ENCODE results near the gene GOLGA8Q. TPM values are rescaled to one million over a fixed set of nuclear protein-coding genes. Genes with fewer than 3 reads are reported as not detected.
"Not testable (repeated sequence)": the region's sequence is repeated elsewhere in the genome, so short reads cannot be mapped to it uniquely, and the experiment has no call there.

GOLGA8Q gene, protein sequence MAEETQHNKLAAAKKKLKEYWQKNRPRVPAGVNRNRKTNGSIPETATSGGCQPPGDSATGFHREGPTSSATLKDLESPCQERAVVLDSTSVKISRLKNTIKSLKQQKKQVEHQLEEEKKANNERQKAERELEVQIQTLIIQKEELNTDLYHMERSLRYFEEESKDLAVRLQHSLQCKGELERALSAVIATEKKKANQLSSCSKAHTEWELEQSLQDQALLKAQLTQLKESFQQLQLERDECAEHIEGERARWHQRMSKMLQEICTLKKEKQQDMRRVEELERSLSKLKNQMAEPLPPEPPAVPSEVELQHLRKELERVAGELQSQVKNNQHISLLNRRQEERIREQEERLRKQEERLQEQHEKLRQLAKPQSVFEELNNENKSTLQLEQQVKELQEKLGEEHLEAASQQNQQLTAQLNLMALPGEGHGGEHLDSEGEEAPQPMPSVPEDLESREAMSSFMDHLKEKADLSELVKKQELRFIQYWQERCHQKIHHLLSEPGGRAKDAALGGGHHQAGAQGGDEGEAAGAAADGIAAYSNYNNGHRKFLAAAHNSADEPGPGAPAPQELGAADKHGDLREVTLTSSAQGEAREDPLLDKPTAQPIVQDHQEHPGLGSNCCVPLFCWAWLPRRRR
- not detected for total RNA-seq (ENCODE audit: unreplicated experiment)
- long read RNA-seq: 0 reads

DNA sequence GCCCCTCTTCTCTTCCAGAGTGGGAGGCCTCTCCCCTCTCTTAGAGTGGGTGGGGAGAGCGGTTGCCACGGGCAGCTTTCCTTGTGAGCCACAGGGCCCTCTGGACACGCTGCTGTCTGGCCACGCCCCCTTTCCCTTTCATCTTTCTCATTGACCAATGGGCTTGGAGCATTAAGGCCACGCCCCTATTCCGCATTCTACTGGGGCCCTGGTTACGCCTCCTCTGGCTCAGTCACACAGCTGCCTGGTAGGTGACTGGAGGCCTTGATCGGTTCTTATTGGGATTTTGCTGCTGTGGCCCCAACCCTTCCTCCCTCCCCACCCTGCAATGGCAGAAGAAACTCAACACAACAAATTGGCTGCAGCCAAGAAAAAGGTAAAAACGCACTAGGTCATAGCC, at the start of gene GOLGA8Q:
Gene GOLGA8Q (plus strand): TSS at position 301 of the 400 bp plus-strand sequence. CDS start 28 bp downstream, at position 329.
- H3K27me3 Mint-ChIP-seq (ENCODE audit: unreplicated experiment); H3K27ac Mint-ChIP-seq (ENCODE audit: unreplicated experiment); H3K4me1 Mint-ChIP-seq (ENCODE audit: low read depth, unreplicated experiment); H3K9me3 Mint-ChIP-seq (ENCODE audit: unreplicated experiment); DNase-seq; H3K4me3 Mint-ChIP-seq (ENCODE audit: unreplicated experiment); H3K36me3 Mint-ChIP-seq (ENCODE audit: unreplicated experiment): not testable (repeated sequence)

DNA sequence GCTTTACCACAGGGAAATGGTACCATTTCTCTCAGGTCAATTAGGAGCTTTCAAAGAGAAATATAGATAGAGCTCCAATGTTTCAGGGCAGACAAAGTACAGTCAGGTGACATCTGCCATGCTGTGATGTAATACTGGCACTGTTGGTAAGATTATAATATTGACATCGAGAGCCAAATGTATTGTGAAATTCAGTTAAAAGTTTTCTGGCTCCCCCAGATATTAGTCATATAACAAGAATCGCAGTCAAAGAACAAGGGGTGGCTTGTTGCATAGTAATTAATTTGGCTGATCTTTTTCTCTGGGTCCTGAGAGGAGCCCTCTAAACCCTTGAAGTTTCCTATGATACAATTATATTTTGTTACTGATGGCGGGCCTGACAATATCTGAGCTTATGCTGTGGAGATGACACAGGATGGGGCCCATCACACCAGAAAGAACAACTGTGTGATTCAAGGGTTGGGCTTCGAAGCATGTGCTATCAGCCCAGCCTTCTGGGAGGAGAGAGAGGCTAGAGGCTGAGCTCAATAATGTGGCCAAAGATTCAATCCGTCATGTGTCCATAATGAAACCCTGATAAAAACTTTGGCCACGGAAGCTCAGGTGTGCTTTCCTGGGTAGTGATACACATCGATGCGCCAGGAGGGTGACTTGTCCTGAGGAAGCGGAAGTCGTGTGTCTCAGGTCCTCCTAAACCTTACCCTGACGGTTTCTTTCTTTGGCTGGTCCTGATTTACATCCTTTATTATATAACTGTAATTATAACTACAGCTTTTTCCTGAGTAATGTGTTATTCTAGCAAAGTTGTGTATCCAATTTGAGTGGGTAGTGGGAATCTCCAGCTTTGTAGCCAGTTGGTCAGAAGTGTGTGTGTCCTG, 48.7 kb upstream of the GOLGA8Q start:
- H3K9me3 Mint-ChIP-seq (ENCODE audit: unreplicated experiment); DNase-seq; H3K36me3 Mint-ChIP-seq (ENCODE audit: unreplicated experiment); H3K4me3 Mint-ChIP-seq (ENCODE audit: unreplicated experiment); H3K4me1 Mint-ChIP-seq (ENCODE audit: low read depth, unreplicated experiment); H3K27me3 Mint-ChIP-seq (ENCODE audit: unreplicated experiment); H3K27ac Mint-ChIP-seq (ENCODE audit: unreplicated experiment): not testable (repeated sequence)

DNA sequence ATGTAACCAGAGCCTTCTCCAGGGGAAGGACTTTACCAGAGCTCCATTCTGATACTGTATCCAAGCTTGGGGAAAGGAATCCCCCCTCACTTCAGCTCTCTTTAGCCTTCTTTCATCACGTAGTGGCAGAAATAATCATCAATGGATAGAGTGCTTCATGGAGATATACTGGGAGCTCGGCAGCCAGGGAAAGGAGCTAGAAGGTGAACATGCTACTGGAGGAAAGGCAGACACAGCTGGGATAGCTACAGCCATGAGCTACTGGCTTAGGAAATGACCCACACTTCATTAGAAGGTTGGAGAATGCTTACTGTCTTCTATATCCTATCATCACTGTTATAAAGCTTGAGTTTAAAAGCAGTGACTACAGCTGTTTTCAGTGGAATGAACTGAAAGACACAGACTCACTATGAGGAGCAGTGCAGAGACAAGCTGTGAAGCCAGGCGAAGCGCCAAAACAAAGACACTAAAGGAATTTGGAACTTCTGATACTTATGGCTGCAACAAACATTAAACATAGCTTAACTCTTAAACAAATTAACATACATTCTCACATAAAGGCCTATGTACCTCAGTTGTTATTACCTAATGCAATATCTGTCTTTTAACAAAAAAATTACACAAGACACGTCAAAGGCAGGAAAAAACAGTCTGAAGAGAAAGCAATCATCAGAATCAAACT, 47.5 kb upstream of the GOLGA8Q start:
- not testable (repeated sequence) for H3K27me3 Mint-ChIP-seq (ENCODE audit: unreplicated experiment); H3K4me1 Mint-ChIP-seq (ENCODE audit: low read depth, unreplicated experiment); H3K9me3 Mint-ChIP-seq (ENCODE audit: unreplicated experiment); H3K27ac Mint-ChIP-seq (ENCODE audit: unreplicated experiment); DNase-seq; H3K36me3 Mint-ChIP-seq (ENCODE audit: unreplicated experiment); H3K4me3 Mint-ChIP-seq (ENCODE audit: unreplicated experiment)

DNA sequence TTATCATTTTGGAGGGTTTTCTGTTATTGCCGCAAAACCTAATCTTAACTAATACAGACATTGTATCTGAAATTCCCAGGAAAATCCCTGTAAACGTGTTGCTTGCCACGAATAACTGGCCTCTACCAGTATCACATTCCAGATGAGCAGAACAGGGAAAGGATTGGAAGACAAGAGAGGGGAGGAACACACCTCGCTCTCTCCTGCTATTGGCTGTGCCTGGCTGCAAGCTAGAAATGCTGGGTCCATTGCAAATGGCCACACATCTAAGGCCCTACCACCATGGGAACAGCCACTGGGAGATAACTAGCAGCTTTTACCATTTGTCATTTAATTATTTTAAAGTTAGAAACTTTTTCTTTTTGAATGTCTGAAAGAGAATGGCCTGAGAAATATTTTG, 37.3 kb upstream of the GOLGA8Q start:
- not testable (repeated sequence) for H3K27me3 Mint-ChIP-seq (ENCODE audit: unreplicated experiment); H3K4me3 Mint-ChIP-seq (ENCODE audit: unreplicated experiment); H3K27ac Mint-ChIP-seq (ENCODE audit: unreplicated experiment); H3K36me3 Mint-ChIP-seq (ENCODE audit: unreplicated experiment); H3K9me3 Mint-ChIP-seq (ENCODE audit: unreplicated experiment); H3K4me1 Mint-ChIP-seq (ENCODE audit: low read depth, unreplicated experiment); DNase-seq

DNA sequence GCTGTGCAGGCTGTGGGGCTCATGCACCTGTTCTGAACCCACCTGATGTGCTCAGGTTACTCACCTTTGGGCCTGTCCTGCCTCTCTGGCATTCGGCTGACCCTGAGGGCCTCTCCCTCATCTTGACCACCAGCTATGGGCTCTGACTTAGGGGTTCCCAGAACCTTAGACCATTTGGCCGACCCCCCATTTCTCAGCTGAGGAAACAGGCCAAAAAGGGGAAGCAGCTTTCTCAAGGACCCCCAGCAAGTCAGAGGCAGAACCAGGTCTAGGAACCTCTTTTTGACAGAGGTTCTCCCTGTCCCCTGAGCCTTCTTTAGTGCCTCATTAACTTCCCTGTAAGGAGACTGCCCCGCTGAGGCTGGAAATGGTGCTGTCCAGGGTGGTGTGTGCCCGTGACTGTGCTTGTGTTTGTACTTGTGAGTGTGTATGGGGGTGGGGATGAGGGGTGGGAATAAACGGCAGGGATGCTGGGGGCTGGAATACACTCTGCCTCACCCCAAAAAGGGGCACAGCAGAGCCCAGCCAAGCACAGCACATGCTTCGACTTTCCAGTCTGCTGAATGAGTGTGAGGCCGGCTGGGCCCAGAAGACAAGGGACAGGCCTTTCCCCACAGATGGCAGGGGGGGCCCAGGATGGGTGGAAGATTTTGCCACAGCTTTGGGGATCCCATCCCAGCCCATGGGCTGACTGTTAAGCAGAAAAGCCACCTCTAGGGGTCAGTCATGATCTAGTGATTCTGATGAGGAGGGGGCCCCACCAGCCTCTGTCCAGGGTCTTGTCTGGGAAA, 28.2 kb upstream of the GOLGA8Q start:
- H3K4me1 Mint-ChIP-seq (ENCODE audit: low read depth, unreplicated experiment); DNase-seq; H3K4me3 Mint-ChIP-seq (ENCODE audit: unreplicated experiment); H3K9me3 Mint-ChIP-seq (ENCODE audit: unreplicated experiment); H3K27ac Mint-ChIP-seq (ENCODE audit: unreplicated experiment); H3K36me3 Mint-ChIP-seq (ENCODE audit: unreplicated experiment); H3K27me3 Mint-ChIP-seq (ENCODE audit: unreplicated experiment): not testable (repeated sequence)

DNA sequence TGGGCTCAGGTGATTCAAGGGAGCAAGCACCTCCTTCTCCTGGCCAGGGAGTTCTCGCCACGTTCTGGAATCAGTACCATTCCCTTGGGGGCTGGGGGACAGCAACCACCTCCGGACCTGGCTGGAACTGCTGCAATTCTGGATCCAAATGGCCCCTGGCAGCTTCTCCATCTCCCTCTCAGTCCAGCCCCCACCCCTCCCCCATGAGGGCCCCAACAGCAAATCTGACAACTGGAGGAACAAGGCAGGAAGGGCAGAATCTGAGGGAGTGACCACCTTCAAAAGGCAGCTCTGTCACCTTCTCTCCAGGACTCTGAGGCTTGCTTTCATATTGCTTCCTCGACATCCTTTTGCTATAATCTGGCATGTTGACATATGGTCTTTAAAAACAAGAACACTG, 25.9 kb upstream of the GOLGA8Q start:
- not testable (repeated sequence) for H3K27me3 Mint-ChIP-seq (ENCODE audit: unreplicated experiment); H3K4me3 Mint-ChIP-seq (ENCODE audit: unreplicated experiment); H3K4me1 Mint-ChIP-seq (ENCODE audit: low read depth, unreplicated experiment); H3K9me3 Mint-ChIP-seq (ENCODE audit: unreplicated experiment); DNase-seq; H3K27ac Mint-ChIP-seq (ENCODE audit: unreplicated experiment); H3K36me3 Mint-ChIP-seq (ENCODE audit: unreplicated experiment)

DNA sequence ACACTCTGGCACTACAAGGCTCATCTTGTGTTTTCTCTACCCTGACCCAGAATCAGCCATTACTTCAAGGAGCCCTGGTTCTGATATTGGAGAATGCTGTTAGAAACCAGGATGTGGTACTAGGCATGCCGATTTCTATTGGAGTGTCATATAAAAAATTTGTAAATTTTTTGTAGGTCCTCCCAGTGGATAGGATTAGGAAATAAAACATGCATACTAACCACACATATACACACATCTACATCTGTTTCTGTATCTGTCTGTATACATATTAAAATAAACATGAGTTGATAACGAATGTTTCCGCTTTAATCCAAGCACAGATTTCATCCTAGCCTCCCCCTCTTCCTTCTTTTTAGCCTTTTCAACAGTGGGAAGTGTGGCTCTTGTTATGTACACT, 22.8 kb upstream of the GOLGA8Q start:
- DNase-seq; H3K27me3 Mint-ChIP-seq (ENCODE audit: unreplicated experiment): not testable (repeated sequence)

More for the DNA sequence above, 22.8 kb upstream of the GOLGA8Q start:
- H3K4me1 Mint-ChIP-seq (ENCODE audit: low read depth, unreplicated experiment); H3K36me3 Mint-ChIP-seq (ENCODE audit: unreplicated experiment); H3K9me3 Mint-ChIP-seq (ENCODE audit: unreplicated experiment); H3K27ac Mint-ChIP-seq (ENCODE audit: unreplicated experiment); H3K4me3 Mint-ChIP-seq (ENCODE audit: unreplicated experiment): not testable (repeated sequence)
